K562 (cell line): Measurements from ENCODE around the gene ISL1. TPM values are rescaled to one million over a fixed set of nuclear protein-coding genes. Genes with fewer than 3 reads are reported as not detected.

Experiments used
- ATAC-seq: fragments of 200-7000 bp; cut with Tn5 transposase; 3 replicates; pipeline ENCODE4 v1.9.1; 2020; ENCODE audit warnings: moderate library complexity
- BruUV-seq: library from RNA; stranded (reverse); fragments of 400-500 nt; replicated peaks from 2 replicates; lab custom pipeline; 2021; lab: Mats Ljungman, UMichigan
- CTCF ChIA-PET: fragments of 300-600 bp; formaldehyde crosslinking; extraction: SDS; loops from one replicate; lab custom pipeline; 2021; ENCODE audit warnings: low intra/inter-chr PET ratio; lab: Yijun Ruan, JAX
- POLR2A ChIA-PET: fragments of 300-600, 350-650 bp; sonication (Branson Sonifier 250); formaldehyde crosslinking; extraction: SDS; loops from one replicate; lab custom pipeline; 2021; ENCODE audit warnings: antibody characterized with exemption, inconsistent platforms; lab: Yijun Ruan, JAX
- DNase-seq, 4 experiments: peaks; one replicate each; pipeline versions ENCODE4 v3.0.0 to v3.0.0-alpha.2; 2011 to 2018; ENCODE audit warnings: low spot score in 3 of 4, mixed read lengths in 3 of 4; ENCODE audit errors: extremely low read depth in 1 of 4
- FAIRE-seq: peaks from 2 replicates; lab custom pipeline; 2011; peaks lifted over from hg19 to GRCh38; lab: Jason Lieb, UNC
- H2AFZ ChIP-seq: 2 replicates; pipeline ENCODE4 v1.6.0; 2011; ENCODE audit warnings: low read depth, low read length, control low read depth, inconsistent platforms
- H3K27ac ChIP-seq: fragments of 200-600 bp; 3 replicates; pipeline ENCODE4 v1.8.0; 2011; ENCODE audit warnings: low read depth, mild to moderate bottlenecking, control low read depth, inconsistent platforms, low read length, moderate library complexity, mixed read lengths; ENCODE audit errors: extremely low read depth
- H3K27me3 ChIP-seq, 2 experiments: fragments of 300-600 bp in 1 of 2; 2 replicates in 1 of 2; 3 replicates in 1 of 2; pipeline versions ENCODE4 v1.6.0 to v1.8.0; 2011; ENCODE audit warnings: inconsistent platforms in 2 of 2, low read length in 2 of 2, mild to moderate bottlenecking in 1 of 2, mixed read lengths in 1 of 2, moderate library complexity in 1 of 2; ENCODE audit not compliant: control insufficient read depth in 2 of 2, insufficient read depth in 2 of 2
- H3K36me3 ChIP-seq: fragments of 300-600 bp; 3 replicates; pipeline ENCODE4 v1.8.0; 2011; ENCODE audit warnings: mild to moderate bottlenecking, low read length, inconsistent platforms; ENCODE audit not compliant: control insufficient read depth, insufficient read depth
- H3K4me1 ChIP-seq, 2 experiments: fragments of 200-600 bp in 1 of 2; replicated peaks in 1 of 2; 2 replicates in 1 of 2; 3 replicates in 1 of 2; pipeline versions ENCODE4 v1.5.1 to v1.8.0; 2011; ENCODE audit warnings: inconsistent platforms in 2 of 2, low read length in 2 of 2, mild to moderate bottlenecking in 1 of 2, mixed read lengths in 1 of 2, moderate library complexity in 1 of 2; ENCODE audit not compliant: control insufficient read depth in 2 of 2, insufficient read depth in 2 of 2
- H3K4me2 ChIP-seq: 2 replicates; pipeline ENCODE4 v1.6.1; 2011; ENCODE audit warnings: low read length, control low read depth, inconsistent platforms, mixed read lengths; ENCODE audit not compliant: insufficient read depth
- H3K4me3 ChIP-seq: fragments of 200-600 bp; sonication (generic), shearing (Covaris generic); 2 replicates; pipeline ENCODE4 v1.5.1; 2016; ENCODE audit warnings: control low read depth, inconsistent platforms
- H3K79me2 ChIP-seq: fragments of 200-600 bp; 3 replicates; pipeline ENCODE4 v1.8.0; 2011; ENCODE audit warnings: low read length, inconsistent platforms; ENCODE audit not compliant: control insufficient read depth, insufficient read depth
- H3K9ac ChIP-seq, 2 experiments: 2 replicates each; pipeline versions ENCODE4 v1.6.0 to v1.6.1; 2011; ENCODE audit warnings: low read depth in 2 of 2, low read length in 2 of 2, control low read depth in 1 of 2, inconsistent platforms in 1 of 2, mild to moderate bottlenecking in 1 of 2, mixed read lengths in 1 of 2; ENCODE audit not compliant: insufficient read depth in 1 of 2
- H3K9me1 ChIP-seq: one replicate; pipeline ENCODE4 v1.6.0; 2011; ENCODE audit warnings: inconsistent platforms, mild to moderate bottlenecking, low read length, moderate library complexity; ENCODE audit not compliant: control insufficient read depth, insufficient read depth
- H3K9me3 ChIP-seq: replicated peaks from 2 replicates; pipeline ENCODE4 v1.5.1; 2011; ENCODE audit warnings: low read depth, low read length, inconsistent platforms; ENCODE audit not compliant: control insufficient read depth, insufficient read depth
- H4K20me1 ChIP-seq: replicated peaks from 2 replicates; pipeline ENCODE4 v1.6.1; 2011; ENCODE audit warnings: low read length, inconsistent platforms, mixed read lengths; ENCODE audit not compliant: control insufficient read depth, insufficient read depth
- FOSL1 ChIP-seq: fragments of 200-800 bp; sonication (Bioruptor generic); conservative IDR thresholded peaks from 2 replicates; pipeline ENCODE4 v1.6.1; 2016; ENCODE audit warnings: missing genetic modification characterization, missing compliant biosample characterization
- HES1 ChIP-seq: fragments of 450-650 bp; IDR thresholded peaks from 2 replicates; pipeline ENCODE4 v1.6.1; 2016; ENCODE audit warnings: low read depth, mild to moderate bottlenecking, moderate library complexity
- KHSRP ChIP-seq: fragments of 450-650 bp; IDR thresholded peaks from 2 replicates; pipeline ENCODE4 v1.6.1; 2017
- LEF1 ChIP-seq: fragments of 450-650 bp; IDR thresholded peaks from 2 replicates; pipeline ENCODE4 v1.6.1; 2016; ENCODE audit warnings: mild to moderate bottlenecking
- MED1 ChIP-seq: sonication (generic); formaldehyde crosslinking; IDR thresholded peaks from 2 replicates; pipeline ENCODE4 v1.8.1; 2023; ENCODE audit warnings: missing genetic modification reagents, borderline replicate concordance
- NR2C1 ChIP-seq, 2 experiments: fragments of 450-650 bp; IDR thresholded peaks; 2 replicates each; pipeline ENCODE4 v1.6.1; 2017; ENCODE audit warnings: mild to moderate bottlenecking in 2 of 2, antibody characterized with exemption in 1 of 2, inconsistent platforms in 1 of 2, missing compliant biosample characterization in 1 of 2, missing genetic modification characterization in 1 of 2
- SMARCA4 ChIP-seq: fragments of 450-650 bp; IDR thresholded peaks from 2 replicates; pipeline ENCODE4 v1.6.1; 2016
- THAP12 ChIP-seq: fragments of 250-450 bp; sonication (Bioruptor Pico); IDR thresholded peaks from 2 replicates; pipeline ENCODE4 v1.9.0; 2021; ENCODE audit warnings: mild to moderate bottlenecking, inconsistent platforms
- USF2 ChIP-seq: sonication (generic); formaldehyde crosslinking; IDR thresholded peaks from 2 replicates; pipeline ENCODE4 v1.5.0; 2020; ENCODE audit warnings: missing genetic modification reagents
- ZNF146 ChIP-seq: IDR thresholded peaks from one replicate; pipeline ENCODE4 v1.6.1; 2018; ENCODE audit warnings: missing compliant biosample characterization; ENCODE audit not compliant: unreplicated experiment
- WGBS: fragments of 100-300 bp; shearing (Covaris generic); methylation state at CpG from one replicate; pipeline ENCODE4 v1.1.6; 2016; ENCODE audit warnings: low coverage, mixed read lengths; ENCODE audit not compliant: insufficient coverage; ENCODE audit errors: missing lambda C conversion rate; 5-methylcytosine and 5-hydroxymethylcytosine counted together
- in situ Hi-C: fragments of 300-500 bp; cut with MboI; formaldehyde crosslinking; loops from 4 replicates; pipeline ENCODE4 v1.15.0; 2018; ENCODE audit warnings: inconsistent platforms, mixed read lengths
- intact Hi-C: fragments of 100-400 bp; cut with micrococcal nuclease; formaldehyde crosslinking; loops from 2 replicates; pipeline ENCODE4 v1.14.2; 2022
- polyA plus RNA-seq, 8 experiments: library from polyadenylated mRNA; depleted of rRNA in 4 of 8; stranded (reverse) in 5 of 8; unstranded in 3 of 8; fragments of >200 nt; fragmentation: Nextera tagmentation in 2 of 8; fragmentation: Illumina TruSeq in 1 of 8; extraction: Ambion mirVana in 2 of 8; extraction: Trizol in 1 of 8; gene quantifications; 2 replicates each; pipeline versions ENCODE4 v1.2.1 to v1.2.3, GENCODE V29; 2011 to 2014; ENCODE audit warnings: inconsistent platforms in 1 of 8, missing spikeins in 1 of 8
- total RNA-seq, 7 experiments: library from RNA; depleted of rRNA in 6 of 7; stranded (reverse); fragments of >200 nt in 6 of 7; fragmentation: Illumina TruSeq in 2 of 7; extraction: Trizol in 2 of 7; gene quantifications; 2 replicates each; pipeline versions ENCODE4 v1.2.1 to v1.2.3, GENCODE V29; 2011 to 2021; ENCODE audit warnings: low replicate concordance in 1 of 7

Gene ISL1
- total and polyA plus RNA-seq, 9 of the 15 experiments (the other 6 are each of a cell fraction or from before 2014, with no cell fraction given) = not detected

- TF ChIP-seq HES1 (no peak), MED1 (CRISPR knock-in tag) (no peak), NR2C1 (IDR thresholded peaks at IDR 0.05) (no peak), NR2C1 (tag; IDR thresholded peaks at IDR 0.05) (no peak)
Observed at GRCh38 chr5:51387884-51388275, 4.6 kb downstream of the ISL1 start (continued).

GRCh38 chr5:51388488-51389287, 5.4 kb downstream of the ISL1 start:
- in situ Hi-C loops = loop anchor here (25.0 kb wide), 1 partner anchor 1274 kb away; no protein-coding TSS in a partner anchor

More at GRCh38 chr5:51388488-51389287, 5.4 kb downstream of the ISL1 start:
- H3K4me2 ChIP-seq = no peak overlapping the region
- FAIRE-seq = no peak
- no peaks in the 10 kb centered on the region for H3K79me2 ChIP-seq
- ChIA-PET POLR2A (no interaction called here), CTCF (no interaction called here)
- WGBS = under 1% methylated on average over 12 of the region's 12 CpGs
- H3K4me3 ChIP-seq = no peak overlapping the region
- no TSS peak for BruUV-seq
- no peaks in the 10 kb centered on the region for H3K9me3 ChIP-seq
- H3K27ac ChIP-seq = no peak overlapping the region
- intact Hi-C loops = no loop called here
- no peak overlapping the region for H2AFZ ChIP-seq
- H3K27me3 ChIP-seq = peaks cover 2 to 14% of the 10 kb centered on the region in 2 experiments; a peak in 3 of 5 replicates
- H3K9me1 ChIP-seq = no peaks in the 10 kb centered on the region
- H3K4me1 ChIP-seq = no peaks in the 10 kb centered on the region
- DNase-seq = no peak
- H4K20me1 ChIP-seq = no peaks in the 10 kb centered on the region
- H3K9ac ChIP-seq = no peak overlapping the region
- TF ChIP-seq KHSRP (no peak), LEF1 (no peak), THAP12 (CRISPR knock-in tag) (no peak), SMARCA4 (no peak), USF2 (CRISPR knock-in tag) (no peak), FOSL1 (tag) (no peak), ZNF146 (CRISPR knock-in tag) (no peak)
- no peaks in the 10 kb centered on the region for H3K36me3 ChIP-seq
- no peak for ATAC-seq
